GM21576 (cell line): ENCODE data around the gene TIPIN.
A peak's percentile ranks its signal among the peaks of the same experiment; 100 is the strongest.
"Not testable (repeated sequence)": the region's sequence is repeated elsewhere in the genome, so short reads cannot be mapped to it uniquely, and the experiment has no call there.

Source experiments
- ATAC-seq: cut with Tn5 transposase; IDR thresholded peaks from one replicate; pipeline ENCODE4 v1.9.1; 2021; ENCODE audit warnings: mild to moderate bottlenecking, moderate library complexity; ENCODE audit not compliant: unreplicated experiment

The TIPIN gene

DNA sequence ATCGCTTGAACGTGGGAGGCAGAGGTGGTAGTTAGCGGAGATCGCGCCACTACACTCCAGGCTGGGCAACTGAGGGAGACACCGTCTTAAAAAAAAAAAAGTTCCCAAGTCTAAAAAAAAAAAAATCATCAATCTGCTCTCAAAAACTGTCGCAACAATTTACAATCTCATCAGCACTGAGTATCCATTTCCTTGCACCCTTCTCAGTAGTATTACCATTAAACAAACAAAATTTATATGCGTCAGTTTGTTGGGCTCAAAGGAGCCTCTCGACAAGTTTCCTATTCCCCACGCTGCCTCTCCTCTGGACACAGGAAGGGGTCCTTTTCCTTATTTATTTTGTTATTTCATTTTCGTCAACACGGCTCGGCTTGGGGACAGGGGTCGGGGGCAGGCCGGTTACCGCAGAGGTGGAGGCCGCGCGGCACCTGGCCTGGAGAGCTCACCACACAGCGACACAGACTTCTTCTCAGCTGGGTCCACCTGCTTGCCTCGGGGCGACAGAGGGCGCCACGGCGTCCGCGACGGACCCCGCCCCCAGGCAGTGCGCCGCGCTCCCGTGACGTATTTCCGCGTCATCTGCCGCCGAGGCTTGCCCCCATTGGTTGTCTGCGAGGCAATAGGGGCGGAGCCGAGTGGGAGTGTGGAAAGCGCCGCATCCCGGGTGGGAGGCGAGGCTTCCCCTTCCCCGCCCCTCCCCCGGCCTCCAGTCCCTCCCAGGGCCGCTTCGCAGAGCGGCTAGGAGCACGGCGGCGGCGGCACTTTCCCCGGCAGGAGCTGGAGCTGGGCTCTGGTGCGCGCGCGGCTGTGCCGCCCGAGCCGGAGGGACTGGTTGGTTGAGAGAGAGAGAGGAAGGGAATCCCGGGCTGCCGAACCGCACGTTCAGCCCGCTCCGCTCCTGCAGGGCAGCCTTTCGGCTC, 30.0 kb upstream of the TIPIN start, which contains the start of gene MAP2K1:
Gene MAP2K1, plus strand, starts transcription at position 709 of the 920 bp plus-strand sequence. CDS start 436 bp downstream, outside the sequence.
- peak; percentile 83 for ATAC-seq

DNA sequence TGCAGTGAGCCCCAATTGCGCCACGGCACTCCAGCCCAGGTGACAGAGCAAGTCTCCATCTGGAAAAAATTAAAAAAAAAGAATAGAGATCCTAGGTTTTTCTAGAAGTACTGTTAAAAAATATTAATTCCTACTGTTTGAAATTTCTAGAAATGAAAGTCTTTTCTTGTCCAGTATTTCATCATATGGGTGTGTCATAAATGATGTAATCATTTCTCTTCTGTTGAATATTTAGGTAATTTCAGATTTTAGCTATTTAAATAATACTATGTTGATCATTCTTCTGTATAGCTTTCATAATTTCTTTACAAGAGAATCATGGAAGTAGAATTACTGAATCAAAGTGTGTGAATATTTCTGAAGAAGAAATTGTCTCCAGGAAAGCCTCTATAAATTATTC, 24.9 kb upstream of the TIPIN start:
- not testable (repeated sequence) for ATAC-seq

- ATAC-seq, result no peak
Observed at GRCh38 chr15:66378814-66379430, 22.4 kb upstream of the TIPIN start.

DNA sequence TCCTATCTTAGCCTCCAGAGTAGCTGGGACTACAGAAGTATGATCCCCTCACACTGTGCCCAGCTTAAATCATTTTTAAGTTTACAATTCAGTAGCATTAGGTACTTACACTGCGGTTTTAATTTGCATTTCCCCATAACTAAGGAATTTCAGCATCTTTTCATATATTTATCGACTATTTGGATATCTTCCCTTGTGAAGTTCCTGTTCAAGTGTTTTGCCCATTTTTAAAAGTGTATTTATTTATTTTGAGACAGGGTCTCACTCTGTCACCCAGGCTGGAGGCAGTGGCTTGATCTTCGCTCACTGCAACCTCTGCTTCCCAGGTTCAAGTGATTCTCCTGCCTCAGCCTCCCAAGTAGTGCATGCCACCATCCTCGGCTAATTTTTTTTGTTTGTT, 17.7 kb upstream of the TIPIN start:
- no peak for ATAC-seq

DNA sequence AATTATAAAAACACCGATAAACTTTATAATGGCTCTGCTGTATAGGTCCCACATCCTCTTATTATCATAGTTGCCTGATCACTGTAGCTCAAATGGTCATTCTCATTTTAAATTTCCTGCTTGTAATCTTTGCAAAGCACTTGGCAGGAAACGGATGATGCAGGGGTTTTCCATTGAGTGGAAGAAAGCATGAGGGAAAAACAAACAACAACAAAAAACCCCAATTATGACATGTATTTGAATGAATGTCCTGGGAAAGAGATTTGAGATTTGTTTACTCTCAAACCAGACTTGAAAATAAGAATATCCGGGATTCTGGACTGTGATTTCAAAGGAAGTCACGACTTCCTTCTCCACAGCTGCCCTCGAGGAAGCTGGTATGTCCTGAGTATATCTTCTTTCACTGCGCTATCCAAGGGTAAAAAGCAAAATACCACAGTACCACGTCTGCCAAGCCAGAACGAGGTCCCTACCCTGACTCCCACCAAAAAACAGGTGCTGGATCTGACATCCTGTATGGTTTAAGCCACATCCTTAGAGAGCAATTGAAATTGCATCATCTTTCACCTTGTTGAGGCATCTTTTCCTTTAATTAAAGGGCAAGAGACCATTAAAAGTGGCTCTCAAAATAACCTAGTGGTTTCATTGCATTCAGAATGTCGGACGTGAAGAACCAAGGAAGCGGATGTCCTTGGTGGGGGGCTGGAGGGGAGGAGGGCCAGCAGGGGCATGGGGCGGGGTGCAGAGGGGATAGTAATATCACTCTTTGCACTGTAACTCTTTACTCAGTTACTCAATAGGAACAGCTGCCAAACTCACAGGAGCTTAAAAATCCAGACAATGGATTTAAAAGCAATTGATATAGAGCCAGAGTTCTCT, 13.5 kb upstream of the TIPIN start:
- no peak for ATAC-seq

- no peak for ATAC-seq
Observed at GRCh38 chr15:66364944-66365528, 8.6 kb upstream of the TIPIN start.

DNA sequence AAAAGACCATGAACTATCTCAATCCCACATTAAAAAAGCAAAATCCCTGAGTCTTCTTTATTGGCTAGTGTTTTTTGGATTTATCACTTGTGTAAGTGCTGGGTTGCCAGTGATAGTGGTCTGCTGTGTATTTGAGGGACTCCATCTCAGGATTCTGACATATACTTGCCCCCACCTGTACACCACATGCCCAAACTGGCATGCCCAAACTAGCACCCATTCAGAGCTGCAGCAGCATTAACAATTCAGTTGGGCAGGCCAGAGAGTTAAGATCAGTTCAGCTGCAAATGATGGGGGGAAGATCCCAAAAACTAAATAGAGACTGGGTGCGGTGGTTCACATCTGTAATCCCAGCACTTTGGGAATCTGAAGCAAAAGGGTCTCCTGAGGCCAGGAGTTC, 6.3 kb upstream of the TIPIN start:
- no peak for ATAC-seq

DNA sequence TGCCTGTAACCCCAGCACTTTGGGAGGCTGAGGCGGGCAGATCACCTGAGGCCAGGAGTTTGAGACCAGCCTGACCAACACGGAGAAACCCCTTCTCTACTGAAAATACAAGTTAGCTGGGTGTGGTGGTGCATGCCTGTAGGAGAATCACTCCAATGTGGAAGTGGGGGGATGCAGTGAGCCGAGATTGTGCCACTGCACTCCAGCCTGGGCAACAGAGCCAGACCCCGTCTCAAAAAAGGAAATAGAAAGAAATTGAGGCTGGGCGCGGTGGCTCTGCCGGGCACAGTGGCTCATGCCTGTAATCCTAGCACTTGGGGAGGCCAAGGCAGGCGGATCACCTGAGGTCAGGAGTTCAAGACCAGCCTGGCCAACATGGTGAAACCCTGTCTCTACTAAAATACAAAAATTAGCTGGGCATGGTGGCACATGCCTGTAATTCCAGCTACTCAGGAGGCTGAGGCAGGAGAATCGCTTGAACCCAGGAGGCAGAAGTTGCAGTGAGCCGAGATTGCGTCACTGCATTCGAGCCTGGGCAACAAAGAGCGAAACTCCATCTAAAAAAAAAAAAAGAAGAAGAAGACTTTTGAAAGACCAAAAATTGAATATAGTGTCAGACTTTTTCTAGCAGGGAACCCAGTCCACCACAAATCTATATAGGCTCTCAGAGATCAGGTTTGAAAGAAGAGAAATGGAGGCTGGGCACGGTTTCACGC, 5.4 kb upstream of the TIPIN start:
- not testable (repeated sequence) for ATAC-seq

- ATAC-seq, result no peak
Observed at GRCh38 chr15:66359740-66360139, 3.3 kb upstream of the TIPIN start.

- peak; percentile 4 for ATAC-seq
Observed at GRCh38 chr15:66356077-66356358, 467 bp downstream of the TIPIN start.

DNA sequence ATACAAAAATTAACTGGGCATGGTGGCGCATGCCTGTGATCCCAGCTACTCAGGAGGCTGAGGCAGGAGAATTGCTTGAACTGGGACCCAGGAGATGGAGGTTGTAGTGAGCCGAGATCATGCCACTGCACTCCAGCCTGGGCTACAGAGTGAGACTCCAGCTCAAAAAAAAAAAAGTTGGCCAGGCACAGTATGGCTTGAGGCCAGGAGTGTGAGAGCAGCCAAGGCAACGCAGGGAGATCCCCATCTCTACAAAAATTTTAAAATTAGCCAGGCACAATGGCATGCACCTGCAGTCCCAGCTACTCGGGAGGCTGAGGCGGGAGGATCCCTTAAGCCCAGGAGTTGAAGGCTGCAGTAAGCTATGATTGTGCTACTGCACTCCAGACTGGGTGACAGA, 8.0 kb downstream of the TIPIN start:
- not testable (repeated sequence) for ATAC-seq

DNA sequence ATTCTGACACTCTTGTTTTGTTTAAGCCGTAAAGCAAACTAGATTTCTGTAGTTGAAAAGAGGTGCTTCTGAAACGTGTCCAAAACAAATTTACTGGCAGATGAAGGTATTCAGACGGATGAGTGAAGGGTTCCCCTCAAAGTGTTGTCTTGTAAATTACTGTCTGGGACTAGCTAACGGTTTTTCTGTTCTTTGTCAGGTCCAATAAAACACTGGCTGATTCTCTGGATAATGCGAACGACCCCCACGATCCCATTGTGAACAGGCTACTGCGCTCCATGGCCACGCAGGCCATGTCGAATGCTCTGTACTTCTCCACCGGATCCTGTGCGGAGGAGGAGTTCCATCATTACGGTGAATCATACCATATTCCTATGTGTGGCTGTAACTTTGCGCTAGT, 27.7 kb downstream of the TIPIN start:
- no peak for ATAC-seq

GRCh38 chr15:66327736-66328135, 28.7 kb downstream of the TIPIN start:
- no peak for ATAC-seq

GRCh38 chr15:66326051-66326450, 30.4 kb downstream of the TIPIN start:
- ATAC-seq, result no peak

DNA sequence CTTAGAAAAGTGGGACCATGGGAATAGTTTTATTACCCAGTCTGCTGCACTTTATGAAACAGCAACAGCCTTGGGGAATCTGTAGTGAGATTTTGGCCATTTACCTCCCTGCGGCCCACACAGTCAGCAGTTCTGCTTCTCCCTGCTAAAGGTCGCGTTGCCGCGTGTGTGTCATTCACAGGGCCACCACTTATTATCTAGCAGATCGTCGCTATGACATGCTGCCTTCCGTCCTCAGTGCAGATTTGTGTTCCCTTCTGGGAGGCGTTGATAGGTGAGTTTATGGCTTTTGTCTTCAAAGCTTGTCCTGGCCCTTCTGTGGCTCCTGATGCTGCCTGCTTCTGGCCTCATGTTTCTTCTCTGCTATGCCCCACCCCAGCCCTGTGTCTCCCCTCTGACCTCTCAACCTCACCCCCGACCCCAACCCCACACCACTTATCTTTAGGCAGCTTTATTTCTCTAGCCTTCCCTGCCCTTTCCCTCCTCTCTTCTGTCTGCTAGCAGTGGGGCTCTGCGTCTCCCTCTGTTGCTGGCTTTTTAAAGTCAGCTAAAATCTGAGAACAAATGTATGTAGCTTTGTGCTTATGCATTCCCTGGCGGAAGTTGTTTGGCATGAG, 33.1 kb downstream of the TIPIN start:
- no peak for ATAC-seq

GRCh38 chr15:66312144-66312543, 44.3 kb downstream of the TIPIN start:
- ATAC-seq, result no peak

DNA sequence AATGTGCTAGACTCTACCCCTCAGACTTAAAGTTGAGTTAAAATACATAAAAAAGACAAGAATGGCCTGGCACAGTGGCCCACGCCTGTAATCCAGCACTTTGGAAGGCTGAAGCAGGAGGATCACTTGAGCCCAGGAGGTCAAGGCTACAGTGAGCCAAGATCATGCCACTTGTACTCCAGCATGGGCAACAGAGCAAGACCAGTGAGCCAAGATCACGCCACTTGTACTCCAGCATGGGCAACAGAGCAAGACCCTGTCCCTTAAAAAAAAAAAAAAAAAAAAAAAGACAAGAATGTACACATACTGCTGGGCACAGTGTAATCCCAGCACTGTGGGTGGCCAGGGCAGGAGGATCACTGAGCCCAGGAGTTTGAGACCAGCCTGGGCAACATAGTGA, 45.7 kb downstream of the TIPIN start:
- no peak for ATAC-seq

DNA sequence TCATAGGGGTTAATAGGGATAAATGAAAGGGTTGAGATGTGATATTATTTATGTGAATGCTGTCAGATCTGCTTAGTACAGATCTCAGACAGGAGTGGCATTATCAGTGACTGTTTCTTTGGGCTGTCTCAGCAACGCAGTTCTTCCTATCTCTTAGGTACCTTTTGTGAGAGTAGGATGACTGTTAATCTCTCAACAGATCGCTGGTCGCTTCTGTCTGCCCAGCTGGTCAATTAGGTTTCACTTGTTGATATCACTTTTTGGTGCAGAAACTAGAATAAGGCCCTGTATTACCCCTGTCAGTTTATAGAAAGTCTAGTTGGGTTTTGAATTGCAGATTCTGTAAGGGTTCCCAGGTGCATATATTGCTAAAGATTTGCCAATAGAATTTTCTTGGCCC, 46.7 kb downstream of the TIPIN start:
- no peak for ATAC-seq

GRCh38 chr15:66308531-66308930, 48.0 kb downstream of the TIPIN start:
- no peak for ATAC-seq

DNA sequence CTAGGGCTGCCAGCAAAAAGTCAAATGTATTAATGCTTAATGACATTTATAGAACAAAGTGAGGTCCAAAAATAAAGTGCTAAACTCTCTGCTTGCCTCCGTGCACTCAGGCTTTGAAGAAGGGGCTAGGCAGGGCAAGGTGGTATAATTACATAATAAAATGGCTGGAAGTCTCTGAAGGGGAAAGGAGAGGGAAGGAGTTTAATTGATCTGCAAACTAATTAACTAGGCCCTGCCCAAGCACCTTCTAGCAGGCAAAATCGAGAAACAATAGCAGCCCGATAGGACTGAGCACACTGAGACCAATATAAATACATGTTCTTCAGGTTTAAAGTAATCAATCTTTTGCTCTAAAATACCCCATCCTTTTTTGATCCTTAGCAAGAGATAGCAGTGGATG, 50.1 kb downstream of the TIPIN start:
- ATAC-seq, result no peak
